Adipose tissue (tissue), 3 donors: ENCODE results near the gene PPM1H. TPM values are rescaled to one million over a fixed set of nuclear protein-coding genes. Genes with fewer than 3 reads are reported as not detected.
"Not testable (repeated sequence)": the region's sequence is repeated elsewhere in the genome, so short reads cannot be mapped to it uniquely, and the experiment has no call there.

ENCODE experiments used
- H3K27ac ChIP-seq: one replicate; pipeline ENCODE4 v1.5.1; 2013; ENCODE audit warnings: low read depth, low read length
- WGBS, 3 donors: extraction: QIAGEN DNeasy Blood & Tissue Kit; methylation state at CpG; one replicate each; pipeline ENCODE4 v1.1.7; 2013; 5-methylcytosine and 5-hydroxymethylcytosine counted together
- polyA plus RNA-seq, 3 donors: library from polyadenylated mRNA; stranded (reverse); fragments of 200-250 nt; gene quantifications; one replicate each; pipeline ENCODE4 v1.2.3, GENCODE V29; 2013
- donor health status: healthy with polysubstance abuse.
- donor health status: Bipolar disorder and iron deficiency.
- donor health status: healthy.

PPM1H gene
- polyA plus RNA-seq, 3 donors = 0.56 to 1.9 (median 1.5) TPM

DNA sequence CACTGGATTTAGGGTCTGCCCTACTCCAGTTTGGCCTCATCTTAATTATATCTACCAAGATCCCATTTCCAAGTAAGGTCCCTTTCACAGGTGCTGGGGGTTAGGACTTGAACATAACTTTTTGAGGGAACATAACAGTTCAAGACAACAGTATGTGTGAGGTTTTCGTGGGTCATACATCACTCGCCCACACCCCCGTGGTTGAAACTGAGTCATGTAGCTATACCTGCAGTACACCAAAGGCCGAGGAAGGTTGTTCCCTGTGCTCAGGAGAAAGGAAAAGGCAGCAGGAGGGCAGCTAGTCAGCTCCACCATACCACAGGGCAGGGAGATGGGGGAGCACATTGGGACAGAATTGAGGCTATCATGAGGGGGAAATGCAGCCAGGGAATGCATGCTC lies 167.0 kb downstream of the PPM1H start:
- WGBS, 3 donors = 90 to 96% (median 93%) methylated on average over 4 of the region's 4 CpGs
- no peak overlapping the region for H3K27ac ChIP-seq

DNA sequence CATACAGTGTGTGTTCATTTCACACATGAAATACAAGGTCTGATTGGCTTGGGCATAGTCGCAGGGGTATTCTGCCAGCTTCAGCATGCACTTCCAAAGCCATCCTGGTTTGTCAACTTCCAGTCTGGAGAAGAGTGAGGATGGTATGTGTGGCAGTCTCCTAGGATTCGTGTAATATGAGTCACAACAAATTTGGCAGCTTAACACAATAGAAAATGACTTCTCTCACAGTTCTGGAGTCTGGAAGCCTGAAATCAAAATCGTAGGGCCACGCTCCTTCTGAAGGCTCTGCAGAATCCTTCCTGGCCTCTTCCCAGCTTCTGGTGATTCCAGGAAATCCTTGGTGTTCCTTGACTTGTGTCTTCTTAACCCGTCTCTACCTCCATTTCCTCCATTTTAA lies 167.5 kb downstream of the PPM1H start:
- whole genome bisulfite sequencing, 3 donors = 68 to 95% (median 83%) methylated on average over 5 of the region's 5 CpGs
- no peak overlapping the region for H3K27ac ChIP-seq

DNA sequence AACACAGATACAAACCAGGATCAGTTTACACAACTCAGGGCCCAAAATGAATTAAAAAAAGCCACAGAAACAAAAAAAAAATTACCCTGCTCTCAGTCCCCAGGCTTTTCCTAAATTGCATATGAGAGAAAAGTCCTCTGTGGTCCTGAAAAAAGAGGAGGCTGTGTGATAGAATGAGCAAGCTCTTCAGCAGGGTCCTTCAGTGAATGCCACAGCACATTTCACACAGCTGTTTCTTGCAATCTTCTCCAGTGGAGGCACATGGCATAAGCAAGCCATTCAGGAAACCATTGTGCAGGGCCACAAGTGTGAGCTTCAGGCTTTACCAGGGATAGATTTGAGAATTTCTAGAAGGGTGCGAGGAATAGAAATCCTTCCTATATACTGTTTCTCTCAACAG lies 168.5 kb downstream of the PPM1H start:
- 92 to 100% (median 100%) methylated on average over 1 of the region's 1 CpG for WGBS, 3 donors
- no peak overlapping the region for H3K27ac ChIP-seq

DNA sequence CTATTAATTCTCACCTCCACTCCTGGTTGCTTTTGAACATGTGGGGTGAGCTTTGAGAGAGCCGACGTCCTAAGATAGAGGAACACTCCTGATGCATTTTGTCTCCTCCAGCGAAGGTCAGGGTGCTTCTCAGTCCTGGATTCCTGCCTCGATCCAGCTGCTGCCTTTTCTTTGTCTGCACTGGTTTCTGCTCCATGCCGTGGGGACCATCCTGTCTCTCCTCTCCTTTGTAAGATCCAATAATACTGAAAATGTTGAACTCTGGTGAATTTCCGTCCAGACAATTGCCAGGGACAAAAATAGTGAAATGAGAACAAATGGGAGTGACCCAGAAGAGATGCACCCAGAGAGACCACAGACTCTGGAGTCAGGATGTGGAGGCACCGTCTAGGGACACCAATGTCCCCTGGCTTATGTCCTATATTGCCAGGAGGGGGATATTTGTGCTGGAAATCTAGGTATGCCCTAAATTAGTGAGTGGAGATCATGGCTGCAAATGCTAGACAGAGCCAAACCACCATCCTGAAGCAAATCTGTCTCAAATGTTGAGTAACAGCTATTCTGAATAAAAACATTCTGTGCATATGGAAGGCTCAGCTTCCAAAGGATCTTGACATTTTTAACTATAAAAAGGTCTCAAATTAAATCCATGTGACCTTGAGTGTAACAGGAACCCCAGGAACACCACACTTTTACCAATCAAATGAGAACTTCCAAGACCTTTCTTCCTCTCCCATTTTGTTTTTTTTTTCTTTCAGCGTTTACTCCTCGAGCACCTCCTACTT lies 170.9 kb downstream of the PPM1H start:
- WGBS, 3 donors = 69 to 78% (median 73%) methylated on average over 9 of the region's 9 CpGs
- H3K27ac ChIP-seq = no peak overlapping the region

DNA sequence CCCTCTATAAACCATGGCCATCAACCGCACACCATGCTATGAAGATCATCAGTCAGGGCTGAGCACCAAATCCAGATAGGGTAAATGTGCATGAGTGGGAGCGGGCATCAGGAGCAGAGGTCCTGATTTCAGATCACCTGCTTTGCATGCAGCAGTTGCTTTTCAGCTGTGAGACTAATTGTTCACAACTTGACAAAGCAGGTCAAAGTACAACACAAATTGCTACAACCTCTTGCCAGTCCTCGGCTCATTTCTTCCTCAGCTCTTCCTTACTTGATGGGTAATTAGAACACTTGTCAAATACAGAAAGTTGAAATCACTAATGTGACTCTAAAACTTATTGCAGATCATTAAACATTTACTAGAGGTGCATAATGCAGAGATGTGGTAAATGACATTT lies 171.6 kb downstream of the PPM1H start:
- H3K27ac ChIP-seq = no peak overlapping the region
- 79 to 91% (median 89%) methylated on average over 3 of the region's 3 CpGs for WGBS, 3 donors

DNA sequence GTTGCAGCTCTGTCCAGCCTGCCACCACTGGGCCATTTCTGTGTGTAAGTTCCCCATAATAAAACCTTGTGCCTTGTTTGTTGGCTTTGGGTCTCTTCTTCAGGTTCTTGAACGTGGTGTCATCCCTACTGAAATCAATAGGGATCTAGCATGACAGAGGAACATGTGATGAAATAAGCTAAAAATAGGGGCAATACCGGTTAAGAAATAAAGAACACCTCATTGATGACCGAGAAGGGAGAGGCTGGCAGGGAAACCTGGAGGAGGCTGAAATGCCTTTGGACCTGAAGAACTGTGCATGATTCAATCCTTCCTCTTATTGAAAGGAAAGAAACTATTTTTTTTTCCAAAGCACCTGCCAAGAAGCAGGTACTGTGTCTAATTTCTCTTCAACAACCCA lies 172.3 kb downstream of the PPM1H start:
- WGBS, 3 donors = 77 to 92% (median 77%) methylated on average over 3 of the region's 3 CpGs
- no peak overlapping the region for H3K27ac ChIP-seq

DNA sequence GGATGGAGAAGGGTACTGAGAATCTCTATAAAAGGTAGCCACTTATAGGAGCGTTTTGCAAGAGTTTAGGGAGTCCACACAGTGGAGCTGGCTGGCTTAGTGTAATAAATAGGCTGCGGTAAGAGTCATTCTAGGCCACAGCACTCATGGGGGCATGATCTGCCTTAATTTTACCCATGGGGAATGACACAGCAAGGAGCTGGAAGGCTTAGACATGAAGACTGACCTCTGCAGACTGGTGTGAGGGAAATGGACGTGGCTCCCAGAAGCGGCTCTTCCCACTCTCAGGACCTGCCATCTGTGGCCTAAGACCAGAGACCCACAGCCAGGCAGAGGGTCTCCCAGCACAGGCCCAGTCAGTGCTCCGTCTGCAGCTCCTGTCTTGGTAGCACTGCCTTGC lies 173.3 kb downstream of the PPM1H start:
- H3K27ac ChIP-seq = no peak overlapping the region
- WGBS, 3 donors = 64 to 87% (median 74%) methylated on average over 5 of the region's 5 CpGs

DNA sequence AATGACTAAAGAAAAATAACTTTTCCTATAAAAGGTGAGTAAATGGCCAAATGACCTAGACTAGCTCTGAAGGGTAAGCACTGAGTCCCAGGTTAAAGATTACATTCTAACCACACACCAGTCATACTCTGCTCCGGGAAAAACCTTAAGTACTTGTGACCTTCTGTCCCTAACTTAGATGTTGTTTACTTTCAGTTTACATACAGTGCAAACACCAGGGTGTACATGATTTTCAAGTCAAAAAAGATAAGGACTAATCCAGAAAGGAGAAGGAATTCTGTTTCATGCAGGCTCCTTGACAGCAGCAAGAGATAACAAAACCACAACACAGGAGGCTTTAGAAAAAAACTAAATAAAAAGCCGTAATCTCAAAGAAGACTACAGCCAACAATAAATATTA lies 174.2 kb downstream of the PPM1H start:
- no peak overlapping the region for H3K27ac ChIP-seq
- 22 to 57% (median 45%) methylated on average over 2 of the region's 2 CpGs for WGBS, 3 donors

DNA sequence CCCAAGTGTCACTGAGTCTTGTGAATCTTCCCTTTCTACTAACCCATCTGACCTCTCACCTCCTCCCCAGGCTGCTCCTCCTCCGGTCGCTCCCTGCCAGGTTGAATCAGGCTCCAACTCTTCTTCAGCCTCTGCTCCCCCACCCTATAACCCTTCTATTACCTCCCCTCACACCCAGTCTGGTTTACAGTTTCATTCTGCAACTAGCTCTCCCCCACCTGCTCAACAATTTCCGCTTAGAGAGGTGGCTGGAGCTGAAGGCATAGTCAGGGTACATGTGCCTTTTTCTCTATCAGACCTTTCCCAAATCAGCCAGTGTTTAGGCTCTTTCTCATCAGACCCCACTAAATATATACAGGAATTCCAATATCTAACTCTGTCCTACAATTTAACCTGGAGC lies 174.6 kb downstream of the PPM1H start:
- WGBS, 3 donors = 55 to 70% (median 63%) methylated on average over 3 of the region's 3 CpGs

DNA sequence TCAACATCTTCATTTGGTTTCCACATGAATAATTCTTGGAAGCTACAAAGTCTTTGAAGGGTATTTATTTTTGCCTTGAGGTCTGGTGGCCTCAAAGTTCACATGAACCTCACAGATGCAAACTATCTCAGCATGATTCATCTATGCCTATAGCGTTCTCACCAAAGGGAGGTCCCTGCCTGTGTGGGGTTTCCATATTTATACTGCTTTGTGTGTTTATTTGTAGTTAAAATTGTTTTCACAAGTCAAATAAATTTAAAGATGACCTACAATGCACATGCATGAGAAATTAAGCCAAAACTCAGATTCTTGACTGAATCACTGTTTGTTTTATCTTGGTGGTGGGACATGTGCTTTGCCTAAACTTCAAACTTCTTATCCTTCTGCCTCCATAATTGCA lies 176.7 kb downstream of the PPM1H start:
- no peak overlapping the region for H3K27ac ChIP-seq
- WGBS, 3 donors = 75 to 89% (median 88%) methylated on average over 1 of the region's 1 CpG

More for the DNA sequence above, 174.6 kb downstream of the PPM1H start:
- H3K27ac ChIP-seq = not testable (repeated sequence)

DNA sequence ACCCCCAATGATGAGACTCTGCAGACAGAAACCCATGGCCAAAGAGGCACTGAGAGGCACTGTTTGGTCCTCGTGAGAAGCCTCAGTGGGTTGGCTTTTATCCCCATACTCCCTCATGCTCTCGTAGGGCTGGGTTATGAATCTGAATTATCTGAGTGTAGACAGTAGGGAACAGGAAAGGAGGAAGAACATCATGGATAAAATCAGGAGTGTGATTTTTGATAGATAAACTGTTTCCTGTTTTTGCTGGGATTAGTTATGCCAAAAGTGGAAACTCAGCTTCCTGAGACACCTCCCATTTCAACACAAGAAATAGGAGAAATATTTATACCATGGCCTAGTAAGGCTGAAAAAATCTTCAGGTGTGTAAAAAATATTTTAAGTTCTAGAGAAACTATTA lies 177.9 kb downstream of the PPM1H start:
- H3K27ac ChIP-seq = no peak overlapping the region
- WGBS, 3 donors = 79 to 80% (median 79%) methylated on average over 2 of the region's 2 CpGs

DNA sequence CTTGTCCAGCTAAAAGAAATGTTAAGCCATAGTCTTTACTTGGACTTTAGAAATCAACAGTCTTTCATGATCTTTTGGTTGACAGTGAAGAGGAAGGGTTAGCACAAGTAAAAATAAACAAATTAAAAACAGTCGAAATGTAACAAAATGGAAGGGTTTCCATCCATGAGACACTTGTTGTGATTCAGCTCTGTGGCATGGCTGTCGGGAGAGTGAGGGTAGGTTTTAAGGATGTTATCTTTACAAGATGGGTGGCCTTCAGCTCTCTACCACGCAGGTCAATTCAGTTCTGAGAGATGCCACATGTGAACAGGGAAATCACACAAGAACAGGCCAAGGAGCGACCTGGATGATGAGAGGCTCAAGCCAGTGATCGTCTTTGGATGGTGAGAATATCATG lies 180.2 kb downstream of the PPM1H start:
- H3K27ac ChIP-seq = no peak overlapping the region
- 95 to 100% (median 95%) methylated on average over 5 of the region's 5 CpGs for WGBS, 3 donors

DNA sequence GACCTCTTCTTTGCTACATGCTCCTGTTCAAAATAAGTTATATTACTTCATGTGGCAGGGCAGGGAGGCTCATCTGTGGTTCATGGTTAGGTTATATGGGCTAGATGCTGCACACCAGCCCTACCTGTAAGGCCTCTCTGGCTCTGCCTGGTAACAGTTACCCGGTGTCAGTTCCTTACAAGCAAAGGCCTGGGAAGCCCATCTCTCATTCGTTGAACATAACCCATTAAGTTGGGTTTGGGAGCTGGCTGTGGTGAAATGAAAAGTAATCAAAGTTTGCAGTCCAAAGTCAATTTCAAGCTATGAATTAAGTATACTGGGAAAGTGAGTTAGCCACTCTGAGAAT lies 183.2 kb downstream of the PPM1H start:
- WGBS, 3 donors = 78 to 98% (median 97%) methylated on average over 2 of the region's 2 CpGs
- no peak overlapping the region for H3K27ac ChIP-seq

DNA sequence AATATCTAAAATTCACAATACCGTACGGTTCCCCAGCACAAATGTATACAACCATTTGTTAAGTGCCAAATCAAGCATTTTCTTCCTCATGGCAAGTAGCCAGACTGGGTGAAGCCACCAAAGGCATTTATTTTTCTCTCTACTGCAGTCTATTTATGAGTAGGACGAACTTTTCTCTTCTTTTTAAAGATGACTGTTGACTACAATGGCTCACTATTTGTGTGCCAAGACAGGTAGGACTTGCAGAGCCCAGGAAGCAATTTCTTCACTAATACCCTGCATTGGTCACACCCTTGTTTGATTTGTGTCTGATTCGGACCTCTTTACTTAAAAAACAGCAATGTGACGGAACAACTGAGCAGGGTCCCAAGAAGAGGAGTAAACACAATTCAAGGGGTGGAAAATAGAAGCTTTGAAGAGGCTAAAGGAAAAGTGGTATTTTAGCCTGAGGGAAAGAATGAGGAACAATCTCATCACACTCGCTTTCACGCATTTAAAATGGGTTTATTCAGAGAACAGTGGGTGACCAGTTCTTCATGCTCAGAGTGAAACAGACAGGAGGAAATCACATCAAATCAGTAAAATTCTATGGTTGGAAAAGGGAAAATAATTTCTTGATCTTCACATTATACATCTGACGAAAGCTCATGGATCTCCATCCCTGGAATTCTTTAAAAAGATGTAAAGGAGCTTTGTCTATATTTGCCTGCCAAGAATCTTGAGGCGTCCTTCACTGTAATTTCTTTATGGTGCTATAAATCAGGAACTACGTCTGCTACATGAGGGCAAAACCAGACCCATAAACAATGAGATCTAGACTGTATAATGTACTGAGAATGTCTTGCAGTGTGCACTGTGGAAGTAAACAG lies 183.8 kb downstream of the PPM1H start:
- no peak overlapping the region for H3K27ac ChIP-seq
- WGBS, 3 donors = 68 to 93% (median 88%) methylated on average over 10 of the region's 10 CpGs

DNA sequence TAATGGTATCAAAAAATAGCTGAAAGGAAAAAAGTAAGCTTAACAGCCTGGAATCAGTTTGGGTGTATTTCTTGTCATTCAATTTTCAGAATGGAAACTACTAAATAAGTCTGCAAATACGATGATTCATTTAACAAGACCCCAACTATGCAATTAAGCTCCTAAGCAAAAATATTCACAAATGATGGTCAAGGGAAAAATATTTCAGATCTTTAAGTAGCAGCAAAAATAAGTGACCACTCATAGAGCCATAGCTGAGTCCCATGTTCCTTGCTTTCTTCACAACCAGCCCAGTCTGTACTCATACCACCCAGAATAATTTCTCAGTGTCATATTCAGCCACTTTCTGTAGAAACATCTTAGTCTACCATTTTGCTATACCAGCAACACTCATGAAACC lies 185.4 kb downstream of the PPM1H start:
- no peak overlapping the region for H3K27ac ChIP-seq
- 85 to 100% (median 90%) methylated on average over 1 of the region's 1 CpG for WGBS, 3 donors

DNA sequence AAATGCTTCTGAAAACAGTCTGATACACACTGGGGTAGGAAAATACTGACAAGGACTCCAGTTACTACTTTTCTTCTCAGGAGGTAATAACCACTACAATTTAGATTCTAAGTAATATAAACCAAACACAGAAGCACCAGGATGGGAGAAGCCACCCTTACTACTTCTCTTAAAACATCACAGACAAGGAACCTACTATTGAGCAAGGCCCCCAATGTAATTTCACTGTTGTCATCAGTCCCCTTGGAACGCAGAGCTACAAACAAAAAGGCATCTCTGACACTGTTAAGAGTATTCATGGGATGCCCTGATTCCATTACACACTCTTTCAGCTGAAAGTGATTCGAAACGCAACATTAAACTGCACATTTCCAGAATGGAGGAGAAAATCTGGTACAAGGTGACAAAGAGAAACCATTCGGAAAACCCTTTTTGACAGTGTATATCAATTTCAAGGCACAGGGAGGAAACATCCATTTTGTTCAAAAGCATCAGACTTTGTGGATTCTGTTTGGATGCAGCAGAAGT lies 185.9 kb downstream of the PPM1H start:
- WGBS, 3 donors = 87 to 98% (median 93%) methylated on average over 4 of the region's 4 CpGs
- no peak overlapping the region for H3K27ac ChIP-seq

DNA sequence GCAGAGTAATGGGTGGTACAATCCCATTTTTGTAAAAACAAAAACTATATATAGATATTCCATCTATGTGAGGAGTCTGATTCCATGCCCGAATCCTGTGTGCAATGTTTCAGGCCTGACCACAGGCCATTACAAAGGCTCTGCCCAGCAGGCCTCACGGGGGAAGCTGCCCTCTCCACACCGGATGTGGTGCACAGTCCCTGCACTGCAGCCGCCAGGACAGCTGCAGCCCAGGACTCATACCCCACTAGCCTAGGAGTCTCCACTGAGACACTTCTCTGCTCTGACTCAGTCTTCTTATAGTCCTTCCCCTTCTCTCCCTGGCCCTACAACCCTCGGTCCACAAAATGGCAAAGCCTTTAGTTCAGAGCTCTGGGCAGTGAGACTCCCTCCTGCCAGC lies 190.4 kb downstream of the PPM1H start:
- H3K27ac ChIP-seq = no peak overlapping the region
- 64 to 86% (median 72%) methylated on average over 5 of the region's 5 CpGs for WGBS, 3 donors

DNA sequence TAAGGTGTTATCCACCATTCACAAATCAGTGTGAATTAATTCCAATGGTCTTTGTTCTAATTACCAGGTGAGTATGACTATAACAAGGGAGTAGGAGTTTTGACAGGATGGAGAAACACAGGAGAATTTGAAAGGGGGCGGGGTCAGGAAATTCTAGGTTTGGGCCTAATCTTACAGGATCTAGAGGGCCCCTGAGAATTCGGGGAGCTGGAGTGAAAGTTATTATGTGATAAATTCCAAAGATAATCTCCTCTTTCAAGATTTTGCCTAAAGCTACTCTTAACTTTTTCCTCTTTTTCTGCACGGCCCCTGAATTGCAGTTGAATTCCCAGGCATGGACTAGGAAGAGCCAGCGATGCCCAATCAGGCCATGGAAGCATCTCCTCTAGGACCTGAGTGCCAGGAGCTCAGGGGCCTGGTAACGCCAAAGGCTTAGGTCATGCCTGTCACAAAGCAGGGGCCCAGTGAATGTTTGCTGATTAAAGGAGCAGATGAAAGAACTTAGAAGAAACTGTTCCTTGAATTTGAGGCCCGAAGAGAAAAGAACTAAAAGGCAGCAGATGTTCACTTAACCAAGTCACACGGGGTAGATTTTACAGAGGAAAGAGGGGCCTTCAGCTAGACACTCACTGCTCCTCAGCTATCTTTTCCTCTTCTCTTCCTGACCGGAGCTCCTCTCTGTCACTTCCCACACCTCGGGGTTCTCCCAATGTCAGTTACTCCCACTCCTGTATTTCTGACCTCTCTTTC lies 195.5 kb downstream of the PPM1H start:
- no peak overlapping the region for H3K27ac ChIP-seq
- WGBS, 3 donors = 69 to 75% (median 70%) methylated on average over 9 of the region's 9 CpGs

DNA sequence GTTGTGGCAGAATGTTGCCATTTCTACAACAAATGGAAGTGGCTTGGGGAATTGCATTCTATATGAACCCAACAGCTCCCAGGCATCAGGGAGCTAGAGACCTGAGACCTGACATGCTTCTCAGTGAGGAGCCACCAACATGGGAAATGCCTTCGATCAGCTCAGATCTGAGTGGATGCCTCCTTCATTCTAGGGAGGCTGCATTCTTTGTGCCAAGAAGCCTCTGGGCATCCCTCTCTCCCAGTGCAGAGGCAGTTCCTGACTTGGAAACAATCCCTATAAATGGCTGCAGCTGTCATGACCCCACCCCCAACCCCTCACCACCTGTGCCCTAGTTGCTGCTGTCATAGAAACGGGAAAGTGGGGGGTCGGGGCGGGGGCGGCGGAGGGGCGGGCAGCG lies 196.3 kb downstream of the PPM1H start:
- 85 to 94% (median 90%) methylated on average over 8 of the region's 8 CpGs for WGBS, 3 donors
- no peak overlapping the region for H3K27ac ChIP-seq
